ENCODE measurements around the gene ZNF740.

- TF ChIP-seq SP1 (IDR thresholded peaks at IDR 0.05; ENCODE audit: low read depth, low read length), result no peak
- no peak for TF ChIP-seq POLR2AphosphoS5 (IDR thresholded peaks at IDR 0.05; ENCODE audit: low read depth, low read length)
- TF ChIP-seq POLR2A (IDR thresholded peaks at IDR 0.05; ENCODE audit: control extremely low read depth in 1 of 2, low read depth in 2 of 2, low read length in 2 of 2), result no peak; a peak in 1 of 3 replicates
Measured at GRCh38 chr12:53215497-53215896, 35.0 kb downstream of the ZNF740 start.
